ENCODE measurements around the gene FIGNL1. TPM values are rescaled to one million over a fixed set of nuclear protein-coding genes. Genes with fewer than 3 reads are reported as not detected.

FIGNL1 gene, protein sequence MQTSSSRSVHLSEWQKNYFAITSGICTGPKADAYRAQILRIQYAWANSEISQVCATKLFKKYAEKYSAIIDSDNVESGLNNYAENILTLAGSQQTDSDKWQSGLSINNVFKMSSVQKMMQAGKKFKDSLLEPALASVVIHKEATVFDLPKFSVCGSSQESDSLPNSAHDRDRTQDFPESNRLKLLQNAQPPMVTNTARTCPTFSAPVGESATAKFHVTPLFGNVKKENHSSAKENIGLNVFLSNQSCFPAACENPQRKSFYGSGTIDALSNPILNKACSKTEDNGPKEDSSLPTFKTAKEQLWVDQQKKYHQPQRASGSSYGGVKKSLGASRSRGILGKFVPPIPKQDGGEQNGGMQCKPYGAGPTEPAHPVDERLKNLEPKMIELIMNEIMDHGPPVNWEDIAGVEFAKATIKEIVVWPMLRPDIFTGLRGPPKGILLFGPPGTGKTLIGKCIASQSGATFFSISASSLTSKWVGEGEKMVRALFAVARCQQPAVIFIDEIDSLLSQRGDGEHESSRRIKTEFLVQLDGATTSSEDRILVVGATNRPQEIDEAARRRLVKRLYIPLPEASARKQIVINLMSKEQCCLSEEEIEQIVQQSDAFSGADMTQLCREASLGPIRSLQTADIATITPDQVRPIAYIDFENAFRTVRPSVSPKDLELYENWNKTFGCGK
- 22.5 TPM for total RNA-seq

DNA sequence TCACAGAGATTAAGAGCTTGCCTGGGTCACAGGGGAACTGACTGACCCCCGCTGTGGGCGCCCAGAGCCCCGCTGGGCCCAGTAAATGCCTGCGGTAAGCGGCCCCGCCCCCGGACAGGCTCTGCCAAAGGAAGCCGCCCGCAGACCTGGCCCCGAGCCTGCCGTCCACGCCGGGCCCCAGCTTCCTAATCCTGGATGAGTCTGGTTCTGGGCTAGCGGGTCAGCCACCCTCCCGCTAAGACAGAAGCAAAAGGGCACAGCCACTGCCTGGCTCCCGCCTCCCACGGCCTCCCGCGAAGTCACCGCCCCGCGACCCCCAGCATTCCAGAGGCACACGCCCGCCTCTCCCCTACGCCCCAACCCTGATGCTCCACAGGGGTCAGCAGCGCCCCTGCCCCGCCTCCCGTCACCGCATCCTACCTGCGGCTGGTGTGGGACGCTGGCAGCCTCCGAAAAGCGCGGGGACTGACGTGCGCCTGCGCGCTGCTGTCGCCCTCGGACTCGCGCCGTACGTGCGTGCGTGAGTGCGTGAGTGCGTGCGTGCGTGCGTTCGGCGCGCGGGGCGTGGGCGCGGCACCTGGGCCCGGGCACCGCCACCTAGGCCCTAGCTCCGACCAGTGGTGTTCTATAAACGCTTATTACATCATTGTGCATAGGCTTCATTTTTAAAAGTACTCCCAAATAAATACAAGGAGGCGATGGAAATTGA is at the start of gene FIGNL1:
TSS of gene FIGNL1 (minus strand) at position 470 of the 709 bp plus-strand sequence. CDS start 3,063 bp downstream, outside the sequence.

Small RNA genes lying within 50 kb of the gene (small RNA-seq; reads per million reads assigned to genes)
- not detected for gene RNU6-1091P (ENCODE audit: low replicate concordance)

Other genes with a start within 250 kb of the FIGNL1 start
- 12.7 TPM for gene IKZF1, start 145.6 kb downstream of the FIGNL1 start, total RNA-seq
- gene DDC, start 115.1 kb upstream of the FIGNL1 start, total RNA-seq, result 32.0 TPM

Data from metanephros (tissue), 2 donors.